Measurements from ENCODE around the gene UTP15. TPM values are rescaled to one million over a fixed set of nuclear protein-coding genes. Genes with fewer than 3 reads are reported as not detected.

The UTP15 gene
- total and polyA plus RNA-seq, 2 experiments from 2014 or later, result 16.5 to 59.0 TPM

DNA sequence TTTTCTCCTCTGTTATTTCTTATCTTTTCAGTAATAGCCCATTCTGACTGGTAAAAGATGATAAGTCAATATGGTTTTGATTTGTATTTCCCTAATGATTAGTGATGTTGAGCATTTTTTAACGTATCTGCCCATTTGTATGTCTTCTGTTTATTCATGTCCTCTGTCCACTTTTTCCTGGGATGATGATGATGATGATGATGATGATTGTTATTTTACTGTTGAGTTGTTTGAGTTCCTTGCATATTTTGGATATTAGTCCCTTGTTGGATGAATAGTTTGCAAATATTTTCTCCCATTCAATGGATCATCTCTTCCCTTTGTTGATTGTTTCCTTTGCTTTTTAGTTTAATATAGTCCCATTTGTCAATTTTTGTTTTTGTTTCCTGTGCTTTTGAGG is 27.0 kb downstream of the UTP15 start (continued):
- TF ChIP-seq, protein P1, sequence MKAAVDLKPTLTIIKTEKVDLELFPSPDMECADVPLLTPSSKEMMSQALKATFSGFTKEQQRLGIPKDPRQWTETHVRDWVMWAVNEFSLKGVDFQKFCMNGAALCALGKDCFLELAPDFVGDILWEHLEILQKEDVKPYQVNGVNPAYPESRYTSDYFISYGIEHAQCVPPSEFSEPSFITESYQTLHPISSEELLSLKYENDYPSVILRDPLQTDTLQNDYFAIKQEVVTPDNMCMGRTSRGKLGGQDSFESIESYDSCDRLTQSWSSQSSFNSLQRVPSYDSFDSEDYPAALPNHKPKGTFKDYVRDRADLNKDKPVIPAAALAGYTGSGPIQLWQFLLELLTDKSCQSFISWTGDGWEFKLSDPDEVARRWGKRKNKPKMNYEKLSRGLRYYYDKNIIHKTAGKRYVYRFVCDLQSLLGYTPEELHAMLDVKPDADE (IDR thresholded peaks at IDR 0.05), result no peak
- no peak for TF ChIP-seq NANOG (IDR thresholded peaks at IDR 0.05; ENCODE audit: borderline replicate concordance)
- TF ChIP-seq, protein P2, sequence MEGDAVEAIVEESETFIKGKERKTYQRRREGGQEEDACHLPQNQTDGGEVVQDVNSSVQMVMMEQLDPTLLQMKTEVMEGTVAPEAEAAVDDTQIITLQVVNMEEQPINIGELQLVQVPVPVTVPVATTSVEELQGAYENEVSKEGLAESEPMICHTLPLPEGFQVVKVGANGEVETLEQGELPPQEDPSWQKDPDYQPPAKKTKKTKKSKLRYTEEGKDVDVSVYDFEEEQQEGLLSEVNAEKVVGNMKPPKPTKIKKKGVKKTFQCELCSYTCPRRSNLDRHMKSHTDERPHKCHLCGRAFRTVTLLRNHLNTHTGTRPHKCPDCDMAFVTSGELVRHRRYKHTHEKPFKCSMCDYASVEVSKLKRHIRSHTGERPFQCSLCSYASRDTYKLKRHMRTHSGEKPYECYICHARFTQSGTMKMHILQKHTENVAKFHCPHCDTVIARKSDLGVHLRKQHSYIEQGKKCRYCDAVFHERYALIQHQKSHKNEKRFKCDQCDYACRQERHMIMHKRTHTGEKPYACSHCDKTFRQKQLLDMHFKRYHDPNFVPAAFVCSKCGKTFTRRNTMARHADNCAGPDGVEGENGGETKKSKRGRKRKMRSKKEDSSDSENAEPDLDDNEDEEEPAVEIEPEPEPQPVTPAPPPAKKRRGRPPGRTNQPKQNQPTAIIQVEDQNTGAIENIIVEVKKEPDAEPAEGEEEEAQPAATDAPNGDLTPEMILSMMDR (conservative IDR thresholded peaks at IDR 0.05; ENCODE audit: low read depth in 2 of 2), result no peak
- TF ChIP-seq POLR2AphosphoS5 (IDR thresholded peaks at IDR 0.05; ENCODE audit: low read depth), result no peak
- TF ChIP-seq, protein P3, sequence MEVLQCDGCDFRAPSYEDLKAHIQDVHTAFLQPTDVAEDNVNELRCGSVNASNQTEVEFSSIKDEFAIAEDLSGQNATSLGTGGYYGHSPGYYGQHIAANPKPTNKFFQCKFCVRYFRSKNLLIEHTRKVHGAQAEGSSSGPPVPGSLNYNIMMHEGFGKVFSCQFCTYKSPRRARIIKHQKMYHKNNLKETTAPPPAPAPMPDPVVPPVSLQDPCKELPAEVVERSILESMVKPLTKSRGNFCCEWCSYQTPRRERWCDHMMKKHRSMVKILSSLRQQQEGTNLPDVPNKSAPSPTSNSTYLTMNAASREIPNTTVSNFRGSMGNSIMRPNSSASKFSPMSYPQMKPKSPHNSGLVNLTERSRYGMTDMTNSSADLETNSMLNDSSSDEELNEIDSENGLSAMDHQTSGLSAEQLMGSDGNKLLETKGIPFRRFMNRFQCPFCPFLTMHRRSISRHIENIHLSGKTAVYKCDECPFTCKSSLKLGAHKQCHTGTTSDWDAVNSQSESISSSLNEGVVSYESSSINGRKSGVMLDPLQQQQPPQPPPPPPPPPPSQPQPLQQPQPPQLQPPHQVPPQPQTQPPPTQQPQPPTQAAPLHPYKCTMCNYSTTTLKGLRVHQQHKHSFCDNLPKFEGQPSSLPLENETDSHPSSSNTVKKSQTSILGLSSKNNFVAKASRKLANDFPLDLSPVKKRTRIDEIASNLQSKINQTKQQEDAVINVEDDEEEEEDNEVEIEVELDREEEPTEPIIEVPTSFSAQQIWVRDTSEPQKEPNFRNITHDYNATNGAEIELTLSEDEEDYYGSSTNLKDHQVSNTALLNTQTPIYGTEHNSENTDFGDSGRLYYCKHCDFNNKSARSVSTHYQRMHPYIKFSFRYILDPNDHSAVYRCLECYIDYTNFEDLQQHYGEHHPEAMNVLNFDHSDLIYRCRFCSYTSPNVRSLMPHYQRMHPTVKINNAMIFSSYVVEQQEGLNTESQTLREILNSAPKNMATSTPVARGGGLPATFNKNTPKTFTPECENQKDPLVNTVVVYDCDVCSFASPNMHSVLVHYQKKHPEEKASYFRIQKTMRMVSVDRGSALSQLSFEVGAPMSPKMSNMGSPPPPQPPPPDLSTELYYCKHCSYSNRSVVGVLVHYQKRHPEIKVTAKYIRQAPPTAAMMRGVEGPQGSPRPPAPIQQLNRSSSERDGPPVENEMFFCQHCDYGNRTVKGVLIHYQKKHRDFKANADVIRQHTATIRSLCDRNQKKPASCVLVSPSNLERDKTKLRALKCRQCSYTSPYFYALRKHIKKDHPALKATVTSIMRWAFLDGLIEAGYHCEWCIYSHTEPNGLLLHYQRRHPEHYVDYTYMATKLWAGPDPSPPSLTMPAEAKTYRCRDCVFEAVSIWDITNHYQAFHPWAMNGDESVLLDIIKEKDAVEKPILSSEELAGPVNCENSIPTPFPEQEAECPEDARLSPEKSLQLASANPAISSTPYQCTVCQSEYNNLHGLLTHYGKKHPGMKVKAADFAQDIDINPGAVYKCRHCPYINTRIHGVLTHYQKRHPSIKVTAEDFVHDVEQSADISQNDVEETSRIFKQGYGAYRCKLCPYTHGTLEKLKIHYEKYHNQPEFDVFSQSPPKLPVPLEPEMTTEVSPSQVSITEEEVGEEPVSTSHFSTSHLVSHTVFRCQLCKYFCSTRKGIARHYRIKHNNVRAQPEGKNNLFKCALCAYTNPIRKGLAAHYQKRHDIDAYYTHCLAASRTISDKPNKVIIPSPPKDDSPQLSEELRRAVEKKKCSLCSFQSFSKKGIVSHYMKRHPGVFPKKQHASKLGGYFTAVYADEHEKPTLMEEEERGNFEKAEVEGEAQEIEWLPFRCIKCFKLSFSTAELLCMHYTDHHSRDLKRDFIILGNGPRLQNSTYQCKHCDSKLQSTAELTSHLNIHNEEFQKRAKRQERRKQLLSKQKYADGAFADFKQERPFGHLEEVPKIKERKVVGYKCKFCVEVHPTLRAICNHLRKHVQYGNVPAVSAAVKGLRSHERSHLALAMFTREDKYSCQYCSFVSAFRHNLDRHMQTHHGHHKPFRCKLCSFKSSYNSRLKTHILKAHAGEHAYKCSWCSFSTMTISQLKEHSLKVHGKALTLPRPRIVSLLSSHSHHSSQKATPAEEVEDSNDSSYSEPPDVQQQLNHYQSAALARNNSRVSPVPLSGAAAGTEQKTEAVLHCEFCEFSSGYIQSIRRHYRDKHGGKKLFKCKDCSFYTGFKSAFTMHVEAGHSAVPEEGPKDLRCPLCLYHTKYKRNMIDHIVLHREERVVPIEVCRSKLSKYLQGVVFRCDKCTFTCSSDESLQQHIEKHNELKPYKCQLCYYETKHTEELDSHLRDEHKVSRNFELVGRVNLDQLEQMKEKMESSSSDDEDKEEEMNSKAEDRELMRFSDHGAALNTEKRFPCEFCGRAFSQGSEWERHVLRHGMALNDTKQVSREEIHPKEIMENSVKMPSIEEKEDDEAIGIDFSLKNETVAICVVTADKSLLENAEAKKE (CRISPR knock-in tag; IDR thresholded peaks at IDR 0.05), result no peak

DNA sequence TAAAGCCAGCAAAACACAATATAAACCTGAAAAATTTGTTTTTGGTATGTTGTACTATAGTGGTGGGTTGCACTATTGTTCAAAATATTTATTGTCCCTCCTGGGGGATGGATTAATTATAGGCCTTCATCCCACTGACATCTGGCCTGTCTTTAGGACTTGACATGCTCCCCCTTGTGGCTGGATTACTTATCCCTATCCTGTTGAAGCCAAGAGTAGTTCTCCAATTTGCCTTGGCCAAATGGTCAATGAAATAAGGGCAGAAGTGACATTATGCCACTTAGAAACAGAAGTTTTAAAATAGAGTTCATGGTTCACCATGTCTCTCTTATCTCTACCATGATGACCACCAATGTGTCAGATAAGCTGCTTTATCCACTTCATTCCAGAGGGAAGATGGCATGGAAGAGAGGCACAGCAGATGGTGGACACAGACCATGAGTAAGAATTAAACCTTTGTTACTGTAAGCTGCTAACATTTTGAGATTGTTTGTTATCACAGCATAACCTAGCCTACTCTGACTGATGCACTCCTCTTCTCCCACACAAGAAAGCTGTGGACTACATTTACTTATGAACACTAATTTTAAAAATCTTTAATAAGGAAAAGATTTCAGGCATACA is 31.3 kb downstream of the UTP15 start:
- Histone ChIP-seq H3K4me2 (no peak overlapping the region), H3K4me1 (ENCODE audit: insufficient read depth) (no peaks in the 10 kb centered on the region), H4K20me1 (replicated peaks; ENCODE audit: insufficient read depth) (no peaks in the 10 kb centered on the region), H3K27me3 (ENCODE audit: insufficient read depth) (no peaks in the 10 kb centered on the region), H3F3A (replicated peaks; ENCODE audit: low read depth) (no peaks in the 10 kb centered on the region), H3K27ac (ENCODE audit: low read depth) (no peak overlapping the region), H3K36me3 (ENCODE audit: insufficient read depth) (no peaks in the 10 kb centered on the region), H2AFZ (no peak overlapping the region), H3K79me2 (replicated peaks; ENCODE audit: insufficient read depth) (no peaks in the 10 kb centered on the region), H3K9me2 (ENCODE audit: insufficient read depth) (no peaks in the 10 kb centered on the region), H3K4me3 (no peak overlapping the region)
- TF ChIP-seq NANOG (IDR thresholded peaks at IDR 0.05; ENCODE audit: borderline replicate concordance), result no peak
- TF ChIP-seq, protein P2 (conservative IDR thresholded peaks at IDR 0.05; ENCODE audit: low read depth in 2 of 2), result peak; percentile 82 to 87
- TF ChIP-seq ZNF114 (CRISPR knock-in tag; IDR thresholded peaks at IDR 0.05), result no peak
- ATAC-seq, result peak; percentile 79
- Mint-ChIP-seq H3K4me3 (no peak overlapping the region), H3K27ac (no peak overlapping the region), H3K36me3 (ENCODE audit: low read depth) (no peaks in the 10 kb centered on the region), H3K9me3 (no peaks in the 10 kb centered on the region; the same call in 2 of the 3 replicates), H3K27me3 (ENCODE audit: insufficient read depth, low read depth, poor library complexity) (peaks cover 1% of the 10 kb centered on the region), H3K4me1 (no peaks in the 10 kb centered on the region)
- DNase-seq (ENCODE audit: low spot score), result peak; percentile 88

Data from GM23338 (cell line).